Stimulated activated memory B cell treated with anti-CD40 and anti-IgM and Interleukin-4, amounts not matched to agents 10 μg/mL and 1 μg/mL and 100 μg/mL, for 72 hours (primary cell): ENCODE data around the gene SLC7A9.
"Not testable (repeated sequence)": the region's sequence is repeated elsewhere in the genome, so short reads cannot be mapped to it uniquely, and the experiment has no call there.

Experiments
- ATAC-seq: fragments of 150-1000 bp; cut with Tn5 transposase; 2 replicates; pipeline ENCODE4 v1.10.0; 2021
- H3K27ac Mint-ChIP-seq: one replicate; pipeline ENCODE4 v1.8.0; 2022; ENCODE audit warnings: mild to moderate bottlenecking, mixed read lengths
- H3K27me3 Mint-ChIP-seq: one replicate; pipeline ENCODE4 v1.8.0; 2022; ENCODE audit warnings: mixed read lengths
- H3K36me3 Mint-ChIP-seq: one replicate; pipeline ENCODE4 v1.8.0; 2022; ENCODE audit warnings: mixed read lengths
- H3K4me1 Mint-ChIP-seq: one replicate; pipeline ENCODE4 v1.8.0; 2022; ENCODE audit warnings: mixed read lengths
- H3K4me3 Mint-ChIP-seq: one replicate; pipeline ENCODE4 v1.8.0; 2022; ENCODE audit warnings: mild to moderate bottlenecking, moderate library complexity, mixed read lengths
- H3K9me3 Mint-ChIP-seq: one replicate; pipeline ENCODE4 v1.8.0; 2022; ENCODE audit warnings: mixed read lengths

Gene SLC7A9

DNA sequence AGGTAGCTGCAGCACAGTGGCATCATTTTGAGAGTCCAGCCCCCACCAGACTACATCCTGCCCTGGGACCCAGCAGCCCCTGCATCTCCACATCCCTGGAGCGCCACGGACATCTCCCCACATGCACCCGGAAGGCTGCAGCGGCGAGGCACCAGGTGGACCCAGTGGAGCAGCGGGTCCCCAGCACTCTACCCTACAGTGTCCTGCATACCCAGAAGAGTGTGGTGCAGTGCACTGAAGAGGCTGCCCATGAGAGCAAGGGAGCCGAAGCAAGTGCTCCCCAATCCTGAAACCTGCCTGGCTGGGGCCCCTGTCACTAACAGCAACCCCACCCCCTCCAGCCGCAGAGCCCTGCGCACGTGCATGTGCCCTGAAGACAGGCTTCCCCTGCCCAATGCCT, 21.3 kb upstream of the SLC7A9 start:
- Mint-ChIP-seq H3K27me3 (no peaks in the 10 kb centered on the region), H3K9me3 (peaks cover 27% of the 10 kb centered on the region), H3K36me3 (peaks cover 81% of the 10 kb centered on the region), H3K27ac (no peak overlapping the region), H3K4me1 (peaks cover 11% of the 10 kb centered on the region), H3K4me3 (no peak overlapping the region)
- ATAC-seq = no peak

DNA sequence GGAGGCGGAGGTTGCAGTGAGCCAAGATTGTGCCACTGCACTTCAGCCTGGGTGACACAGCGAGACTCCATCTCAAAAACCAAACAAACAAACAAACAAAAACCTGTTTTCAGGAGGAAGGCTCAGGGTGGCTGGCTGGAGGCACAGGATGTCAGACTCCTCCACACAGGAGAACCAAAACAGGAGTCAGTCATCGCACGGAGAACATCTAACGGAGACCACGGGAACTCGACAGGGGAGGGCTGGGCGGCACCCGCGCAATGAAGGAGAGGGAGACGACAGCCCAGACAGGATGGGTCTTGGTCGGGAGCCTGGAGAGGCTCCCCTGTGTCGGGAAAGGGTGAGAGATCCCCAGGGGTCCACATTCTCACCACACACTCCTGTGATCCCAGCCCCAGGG, 20.8 kb upstream of the SLC7A9 start:
- Mint-ChIP-seq H3K36me3 (peaks cover 76% of the 10 kb centered on the region), H3K9me3 (peaks cover 27% of the 10 kb centered on the region)
- ATAC-seq = no peak

DNA sequence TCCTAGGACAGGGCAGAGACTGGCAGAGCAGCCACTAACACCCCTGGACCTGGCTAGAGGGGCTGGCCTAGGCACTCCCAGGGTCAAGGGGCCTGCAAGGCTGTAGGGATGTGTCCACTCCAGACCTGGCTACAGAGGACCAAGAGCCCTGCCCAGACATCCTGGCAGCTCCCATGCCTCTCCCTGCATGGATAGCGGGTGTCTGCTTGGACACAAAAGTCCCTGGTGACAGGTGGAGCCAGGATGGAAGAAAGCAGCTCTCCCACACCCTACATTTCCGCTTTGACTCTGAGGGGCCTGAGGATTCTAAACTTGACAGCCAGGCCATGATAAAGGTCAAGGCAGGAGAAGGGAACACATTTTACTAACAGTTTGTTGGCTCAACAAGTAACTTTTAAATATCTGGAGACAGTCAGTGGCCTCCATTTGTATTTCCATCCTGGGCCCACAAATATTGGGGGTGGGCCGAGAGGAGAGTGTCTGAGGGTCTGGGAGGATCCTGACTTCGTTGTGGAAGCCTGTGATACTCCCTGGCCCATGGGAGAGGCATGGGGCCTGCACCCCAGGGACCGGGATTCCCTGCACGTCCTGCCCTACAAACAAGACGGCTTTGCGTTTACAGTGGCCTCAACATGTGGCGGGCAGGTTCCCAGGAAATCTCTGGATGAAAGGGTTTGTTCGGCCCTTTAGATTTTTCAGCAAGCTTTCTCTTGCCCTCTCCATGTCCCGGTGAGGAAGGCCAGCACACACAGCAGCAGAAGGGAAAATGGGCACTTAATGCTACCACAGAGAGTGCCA, 19.8 kb upstream of the SLC7A9 start:
- no peak overlapping the region for H3K4me3 Mint-ChIP-seq
- H3K27ac Mint-ChIP-seq = no peak overlapping the region
- H3K36me3 Mint-ChIP-seq = peaks cover 73% of the 10 kb centered on the region
- no peaks in the 10 kb centered on the region for H3K27me3 Mint-ChIP-seq
- peaks cover 20% of the 10 kb centered on the region for H3K9me3 Mint-ChIP-seq
- no peaks in the 10 kb centered on the region for H3K4me1 Mint-ChIP-seq
- no peak for ATAC-seq

More for the DNA sequence above, 20.8 kb upstream of the SLC7A9 start:
- Mint-ChIP-seq H3K4me1 (peaks cover 6% of the 10 kb centered on the region), H3K27me3 (no peaks in the 10 kb centered on the region), H3K4me3 (no peak overlapping the region), H3K27ac (no peak overlapping the region)

DNA sequence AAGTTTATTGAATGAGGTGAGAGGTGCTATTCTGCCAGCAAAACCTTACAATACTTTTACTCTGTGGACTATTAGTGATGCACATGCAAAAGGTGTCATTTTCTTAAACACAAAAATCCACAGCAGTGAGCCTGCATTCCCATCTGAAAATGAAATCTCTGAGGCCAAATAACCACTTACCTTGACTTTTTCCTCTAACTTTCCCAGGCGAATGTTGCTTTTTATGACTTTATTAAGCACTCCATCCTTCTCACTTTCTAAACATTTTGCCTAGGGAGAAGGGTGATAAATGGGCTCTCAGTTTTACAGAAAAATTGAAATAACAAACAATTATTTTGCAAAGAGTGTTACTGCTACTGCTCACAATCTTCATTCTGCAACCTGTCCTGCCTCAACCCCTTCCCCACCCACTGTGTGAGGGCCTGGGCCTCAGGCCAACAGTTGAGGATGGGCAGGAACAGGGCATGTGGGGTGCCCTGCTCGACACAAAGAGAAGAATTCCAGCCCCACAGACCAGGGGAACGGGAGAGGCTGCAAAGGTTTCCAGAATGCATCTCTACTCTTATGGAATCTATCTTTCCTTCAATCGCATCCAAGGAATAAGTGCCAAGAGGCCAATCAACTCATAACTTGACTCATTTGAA, 18.1 kb upstream of the SLC7A9 start:
- Mint-ChIP-seq H3K4me1 (no peaks in the 10 kb centered on the region), H3K36me3 (peaks cover 62% of the 10 kb centered on the region), H3K4me3 (no peak overlapping the region), H3K27me3 (no peaks in the 10 kb centered on the region), H3K9me3 (peaks cover 7% of the 10 kb centered on the region), H3K27ac (no peak overlapping the region)
- no peak for ATAC-seq

DNA sequence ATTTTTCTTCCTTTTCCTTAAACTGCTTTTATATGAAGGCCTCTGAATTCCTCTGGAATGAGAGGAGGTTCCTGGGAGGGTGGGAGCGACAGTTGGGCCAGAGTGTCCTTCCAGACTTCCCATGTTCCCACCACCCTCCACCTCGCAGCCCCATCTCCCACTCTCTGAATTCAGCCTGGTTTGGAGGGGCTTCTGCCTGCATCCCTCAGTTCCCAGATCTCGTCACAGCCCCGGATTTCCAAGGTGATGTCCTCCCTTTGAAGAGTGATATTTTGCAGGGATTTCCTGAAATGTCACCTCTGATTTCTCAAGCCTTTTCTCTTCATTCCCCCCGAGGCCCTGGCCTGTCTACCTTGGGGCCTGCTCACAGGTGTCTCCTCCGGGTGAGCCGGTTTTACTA, 16.7 kb upstream of the SLC7A9 start:
- no peak for ATAC-seq
- peaks cover 2% of the 10 kb centered on the region for H3K9me3 Mint-ChIP-seq
- H3K27me3 Mint-ChIP-seq = no peaks in the 10 kb centered on the region
- H3K4me1 Mint-ChIP-seq = no peaks in the 10 kb centered on the region
- no peak overlapping the region for H3K4me3 Mint-ChIP-seq
- H3K36me3 Mint-ChIP-seq = peaks cover 55% of the 10 kb centered on the region
- no peak overlapping the region for H3K27ac Mint-ChIP-seq

DNA sequence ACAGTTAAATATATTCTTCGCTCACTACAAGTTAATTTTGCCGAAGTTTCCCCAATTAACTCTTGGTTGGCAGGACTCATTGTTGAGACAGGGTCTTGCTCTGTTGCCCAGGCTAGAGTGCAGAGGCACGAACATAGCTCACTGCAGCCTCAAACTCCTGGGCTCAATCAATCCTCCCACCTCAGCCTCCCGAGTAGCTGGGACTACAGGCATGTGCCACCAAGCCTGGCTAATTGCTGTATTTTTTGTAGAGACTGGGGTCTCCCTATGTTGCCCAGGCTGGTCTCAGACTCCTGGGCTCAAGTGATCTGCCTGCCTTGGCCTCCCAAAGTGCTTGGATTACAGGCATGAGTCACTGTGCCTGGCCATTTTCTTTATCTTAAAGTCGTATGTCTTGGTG, 15.7 kb upstream of the SLC7A9 start:
- not testable (repeated sequence) for ATAC-seq, H3K4me1 Mint-ChIP-seq, H3K4me3 Mint-ChIP-seq

DNA sequence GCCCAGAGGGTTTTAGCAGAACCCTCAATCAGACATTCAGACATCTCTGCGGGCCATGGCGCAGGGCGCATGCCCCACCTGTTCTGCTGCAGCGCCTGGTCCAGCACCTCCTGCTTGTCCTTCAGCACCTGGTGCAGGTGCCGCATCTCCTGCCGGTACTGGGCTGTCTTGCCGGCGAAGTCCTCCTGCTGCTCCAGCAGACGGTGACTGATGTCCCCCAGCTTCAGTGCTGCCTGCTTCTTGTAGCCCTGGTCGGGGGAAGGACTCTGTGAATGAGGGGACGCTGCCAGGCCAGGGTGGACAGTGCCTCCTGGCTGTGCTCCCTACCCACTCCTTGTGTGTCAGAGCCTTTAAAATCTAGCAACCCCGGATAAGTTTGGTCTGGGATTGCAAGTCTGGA, 12.2 kb upstream of the SLC7A9 start:
- ATAC-seq = no peak
- no peaks in the 10 kb centered on the region for H3K27me3 Mint-ChIP-seq

More for the DNA sequence above, 15.7 kb upstream of the SLC7A9 start:
- H3K27me3 Mint-ChIP-seq, H3K9me3 Mint-ChIP-seq, H3K27ac Mint-ChIP-seq: not testable (repeated sequence)
- H3K36me3 Mint-ChIP-seq = peaks cover 51% of the 10 kb centered on the region

DNA sequence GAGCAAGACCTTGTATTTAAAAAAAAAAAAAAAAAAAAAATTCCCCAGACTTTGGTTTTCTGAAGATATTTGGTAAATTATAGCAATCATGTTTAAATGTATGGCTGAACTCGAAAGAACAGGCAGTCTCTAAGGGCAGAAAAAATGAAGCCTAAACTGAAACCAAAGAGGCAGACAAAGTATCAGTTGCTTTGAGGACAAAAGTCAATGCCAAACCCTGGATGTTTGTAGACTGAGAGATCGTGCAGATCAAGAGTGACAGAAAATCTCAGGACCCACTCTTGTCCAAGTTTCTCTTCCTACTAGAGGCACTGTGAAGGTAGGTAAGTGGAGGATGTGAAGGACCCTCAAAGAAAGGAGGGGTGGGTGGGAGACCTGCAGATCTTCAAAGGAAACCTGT, 11.1 kb upstream of the SLC7A9 start:
- no peak for ATAC-seq
- no peaks in the 10 kb centered on the region for H3K9me3 Mint-ChIP-seq
- H3K4me3 Mint-ChIP-seq = no peak overlapping the region
- H3K27ac Mint-ChIP-seq = no peak overlapping the region
- H3K36me3 Mint-ChIP-seq = peaks cover 56% of the 10 kb centered on the region
- no peaks in the 10 kb centered on the region for H3K27me3 Mint-ChIP-seq
- H3K4me1 Mint-ChIP-seq = no peaks in the 10 kb centered on the region

More for the DNA sequence above, 12.2 kb upstream of the SLC7A9 start:
- no peak overlapping the region for H3K27ac Mint-ChIP-seq
- H3K4me1 Mint-ChIP-seq = no peaks in the 10 kb centered on the region
- peaks cover 58% of the 10 kb centered on the region for H3K36me3 Mint-ChIP-seq
- no peaks in the 10 kb centered on the region for H3K9me3 Mint-ChIP-seq
- H3K4me3 Mint-ChIP-seq = no peak overlapping the region

DNA sequence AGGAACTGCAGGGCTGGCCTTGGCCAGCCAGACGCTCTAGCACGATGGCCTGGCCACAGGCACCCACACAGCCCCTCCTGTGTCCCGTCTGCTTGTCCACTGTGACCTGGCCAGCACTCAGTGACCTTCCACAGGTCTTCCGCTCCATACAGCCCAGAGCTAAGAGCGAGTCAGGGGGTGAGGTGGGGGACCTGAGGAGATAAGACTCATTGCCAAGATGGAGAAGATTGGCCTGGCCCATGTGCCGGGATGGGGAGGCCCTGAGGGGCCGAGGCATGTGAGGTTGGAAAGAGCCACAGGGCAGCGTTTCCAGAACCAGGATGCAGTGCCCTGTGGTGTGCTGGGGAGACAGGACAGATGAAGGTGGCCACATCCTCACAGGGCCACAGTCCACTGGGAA, 10.2 kb upstream of the SLC7A9 start:
- Mint-ChIP-seq H3K9me3 (no peaks in the 10 kb centered on the region), H3K27ac (no peak overlapping the region), H3K36me3 (peaks cover 51% of the 10 kb centered on the region), H3K27me3 (no peaks in the 10 kb centered on the region), H3K4me3 (no peak overlapping the region), H3K4me1 (no peaks in the 10 kb centered on the region)
- no peak for ATAC-seq

DNA sequence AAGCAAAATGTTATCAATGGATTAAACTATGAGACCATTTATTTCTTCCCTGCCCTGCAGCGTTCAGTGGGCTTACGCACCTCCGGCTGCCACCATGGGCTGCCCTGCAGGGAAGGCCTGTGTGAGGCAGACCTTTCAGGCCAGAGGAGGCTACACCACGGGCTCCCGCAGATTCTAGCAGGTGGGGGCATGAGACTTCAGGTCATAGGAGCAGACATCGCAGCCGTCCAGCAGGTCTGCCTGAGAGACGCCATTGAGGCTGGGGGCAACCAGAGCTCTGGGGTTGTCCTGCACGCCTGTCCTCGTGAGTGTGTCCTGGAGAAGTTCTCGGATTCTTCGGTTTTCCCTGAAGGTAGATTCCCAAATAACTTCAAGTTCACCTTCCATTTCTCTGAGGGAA, 9.4 kb upstream of the SLC7A9 start:
- H3K9me3 Mint-ChIP-seq = no peaks in the 10 kb centered on the region
- ATAC-seq = no peak
- H3K4me1 Mint-ChIP-seq = no peaks in the 10 kb centered on the region
- H3K27me3 Mint-ChIP-seq = no peaks in the 10 kb centered on the region
- H3K4me3 Mint-ChIP-seq = no peak overlapping the region
- peaks cover 46% of the 10 kb centered on the region for H3K36me3 Mint-ChIP-seq
- H3K27ac Mint-ChIP-seq = no peak overlapping the region

DNA sequence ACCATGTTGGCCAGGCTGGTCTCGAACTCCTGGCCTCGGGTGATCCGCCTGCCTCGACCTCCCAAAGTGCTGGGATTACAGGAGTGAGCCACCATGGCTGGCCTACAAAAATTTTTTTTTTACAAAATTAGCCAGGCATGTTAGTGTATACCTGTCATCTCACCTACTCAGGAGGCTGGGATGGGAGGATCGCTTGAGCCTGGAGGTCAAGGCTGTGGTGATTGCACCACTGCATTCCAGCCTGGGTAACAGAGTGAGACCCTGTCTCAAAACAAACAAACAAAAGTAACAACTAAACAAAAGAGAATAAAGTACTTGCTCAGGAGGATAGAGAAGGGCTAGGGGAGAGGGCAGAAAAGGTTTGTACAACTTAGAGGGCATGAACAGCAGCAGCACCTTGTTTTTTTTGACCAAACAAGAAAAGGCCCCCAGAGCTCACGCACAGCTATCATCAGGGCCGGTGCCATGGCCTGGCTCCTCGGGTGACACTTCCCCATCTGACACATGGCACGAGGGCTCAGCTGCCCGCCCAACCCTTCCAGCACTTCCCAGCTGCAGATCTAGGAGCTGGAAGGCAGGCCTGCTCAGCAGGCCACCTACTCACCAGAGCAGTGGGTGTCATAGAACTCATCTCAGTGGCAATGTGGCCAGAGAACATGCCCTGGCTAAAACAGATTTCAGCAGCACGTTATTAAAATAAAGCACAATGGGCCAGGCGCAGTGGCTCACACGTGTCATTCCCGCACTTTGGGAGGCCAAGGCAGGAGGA, 8.6 kb upstream of the SLC7A9 start:
- no peaks in the 10 kb centered on the region for H3K27me3 Mint-ChIP-seq
- H3K9me3 Mint-ChIP-seq = no peaks in the 10 kb centered on the region
- H3K27ac Mint-ChIP-seq = no peak overlapping the region
- no peak overlapping the region for H3K4me3 Mint-ChIP-seq
- ATAC-seq = no peak
- H3K4me1 Mint-ChIP-seq = no peaks in the 10 kb centered on the region
- peaks cover 44% of the 10 kb centered on the region for H3K36me3 Mint-ChIP-seq

DNA sequence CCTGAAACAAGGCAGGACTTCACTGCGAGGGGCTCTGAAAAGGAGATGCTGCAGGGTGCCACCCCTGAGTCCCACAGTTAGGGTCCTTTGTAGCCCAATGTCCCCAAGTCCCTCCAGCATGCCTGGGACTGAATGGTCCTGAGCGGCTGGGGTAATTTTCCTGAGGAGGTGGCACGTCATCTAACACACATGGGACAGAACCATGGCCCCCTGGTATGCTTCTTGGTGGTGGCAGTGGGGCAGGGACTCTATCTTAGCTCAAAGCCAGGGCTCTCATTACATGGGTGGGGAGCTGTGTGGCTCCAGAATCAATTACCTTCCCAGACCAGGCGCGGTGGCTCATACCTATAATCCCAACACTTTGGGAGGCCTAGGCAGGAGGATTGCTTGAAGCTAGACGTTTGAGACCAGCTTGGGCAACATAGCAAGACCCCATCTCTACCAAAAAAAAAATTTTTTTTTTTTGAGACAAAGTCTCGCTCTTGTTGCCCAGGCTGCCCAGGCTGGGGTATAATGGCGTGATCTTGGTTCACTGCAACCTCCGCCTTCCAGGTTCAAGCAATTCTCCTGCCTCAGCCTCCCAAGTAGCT, 7.9 kb upstream of the SLC7A9 start:
- no peaks in the 10 kb centered on the region for H3K4me1 Mint-ChIP-seq
- H3K4me3 Mint-ChIP-seq = no peak overlapping the region
- ATAC-seq = no peak
- no peak overlapping the region for H3K27ac Mint-ChIP-seq
- H3K27me3 Mint-ChIP-seq = no peaks in the 10 kb centered on the region
- H3K36me3 Mint-ChIP-seq = peaks cover 44% of the 10 kb centered on the region
- H3K9me3 Mint-ChIP-seq = no peaks in the 10 kb centered on the region

DNA sequence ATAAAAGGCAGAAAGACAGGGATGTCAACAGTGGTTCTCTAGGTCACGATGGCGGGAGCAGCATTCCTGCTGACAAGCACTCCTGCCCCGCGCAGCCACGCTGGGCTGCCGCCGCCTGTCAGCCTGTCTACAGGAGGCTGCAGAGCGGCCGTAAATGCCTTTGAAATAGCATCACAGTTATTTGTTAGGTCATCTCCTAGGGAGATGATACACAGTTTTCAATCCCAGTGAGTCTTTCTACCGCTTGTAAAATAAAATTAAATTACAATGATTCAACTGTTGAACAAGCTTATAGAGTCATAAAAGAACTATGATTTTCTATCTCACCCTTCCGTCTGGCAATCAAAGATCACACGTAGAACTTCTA, 7.3 kb upstream of the SLC7A9 start:
- Mint-ChIP-seq H3K36me3 (peaks cover 44% of the 10 kb centered on the region), H3K27me3 (no peaks in the 10 kb centered on the region), H3K4me3 (no peak overlapping the region), H3K4me1 (no peaks in the 10 kb centered on the region), H3K9me3 (no peaks in the 10 kb centered on the region), H3K27ac (no peak overlapping the region)
- ATAC-seq = no peak

DNA sequence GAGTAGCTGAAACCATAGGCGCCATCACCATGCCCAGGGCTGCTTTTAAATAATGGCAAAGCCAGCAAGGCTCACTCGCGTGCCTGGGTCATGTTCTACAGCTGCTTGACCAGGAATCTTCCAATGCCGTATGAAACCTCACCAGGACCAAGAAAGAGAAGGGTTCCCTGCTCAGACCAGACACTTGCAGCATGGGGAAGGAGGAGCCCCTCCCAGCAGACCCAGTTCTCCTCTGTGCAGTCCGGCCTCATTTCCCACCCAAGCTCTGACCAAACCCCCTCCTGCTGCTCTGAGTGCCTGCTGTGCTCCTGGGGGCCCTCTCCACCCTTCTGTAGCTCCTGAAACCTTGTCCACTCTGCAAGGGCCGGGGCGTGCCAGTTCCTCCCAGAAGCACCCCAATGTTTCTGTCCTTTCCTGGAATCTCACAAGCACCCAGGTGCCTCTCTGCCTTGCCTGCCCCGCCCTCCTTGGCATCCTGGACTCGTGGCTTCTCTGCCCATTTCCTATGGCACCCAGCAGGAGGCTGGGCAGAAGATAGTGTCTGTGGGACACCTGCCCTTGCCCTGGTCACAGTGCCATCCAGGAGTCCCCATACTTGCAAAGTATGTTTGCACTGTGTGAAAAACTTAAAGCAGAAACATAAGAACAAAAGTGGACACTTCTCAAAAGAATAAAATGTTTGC, 6.8 kb upstream of the SLC7A9 start:
- H3K27me3 Mint-ChIP-seq = no peaks in the 10 kb centered on the region
- no peak overlapping the region for H3K27ac Mint-ChIP-seq
- no peaks in the 10 kb centered on the region for H3K4me1 Mint-ChIP-seq

DNA sequence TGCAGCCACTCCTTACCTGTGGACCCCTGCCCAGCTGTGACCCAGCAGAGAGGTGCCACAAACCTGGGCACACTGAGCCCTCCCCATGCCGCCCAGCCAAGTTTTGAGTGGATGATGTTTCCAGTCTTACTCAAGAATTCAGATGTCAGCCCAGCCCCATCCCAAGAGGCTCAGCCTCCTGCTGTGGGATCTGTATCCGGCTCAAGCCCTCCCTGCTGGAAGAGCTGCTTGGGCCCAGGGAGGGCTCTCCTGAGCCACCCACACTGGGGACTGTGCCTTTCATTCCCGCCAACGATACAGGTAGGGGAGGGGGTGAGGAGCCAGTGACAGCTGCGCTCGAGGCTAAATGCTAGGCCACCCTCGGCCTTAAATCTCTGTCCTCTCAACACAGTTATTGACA, 5.9 kb upstream of the SLC7A9 start:
- no peaks in the 10 kb centered on the region for H3K4me1 Mint-ChIP-seq
- no peaks in the 10 kb centered on the region for H3K9me3 Mint-ChIP-seq
- no peak overlapping the region for H3K4me3 Mint-ChIP-seq
- peaks cover 30% of the 10 kb centered on the region for H3K36me3 Mint-ChIP-seq
- no peak for ATAC-seq
- no peaks in the 10 kb centered on the region for H3K27me3 Mint-ChIP-seq
- H3K27ac Mint-ChIP-seq = no peak overlapping the region

More for the DNA sequence above, 6.8 kb upstream of the SLC7A9 start:
- H3K4me3 Mint-ChIP-seq = no peak overlapping the region
- ATAC-seq = no peak
- H3K9me3 Mint-ChIP-seq = no peaks in the 10 kb centered on the region
- H3K36me3 Mint-ChIP-seq = peaks cover 38% of the 10 kb centered on the region
